Measurements from ENCODE around the gene ADGRB3.

DNA sequence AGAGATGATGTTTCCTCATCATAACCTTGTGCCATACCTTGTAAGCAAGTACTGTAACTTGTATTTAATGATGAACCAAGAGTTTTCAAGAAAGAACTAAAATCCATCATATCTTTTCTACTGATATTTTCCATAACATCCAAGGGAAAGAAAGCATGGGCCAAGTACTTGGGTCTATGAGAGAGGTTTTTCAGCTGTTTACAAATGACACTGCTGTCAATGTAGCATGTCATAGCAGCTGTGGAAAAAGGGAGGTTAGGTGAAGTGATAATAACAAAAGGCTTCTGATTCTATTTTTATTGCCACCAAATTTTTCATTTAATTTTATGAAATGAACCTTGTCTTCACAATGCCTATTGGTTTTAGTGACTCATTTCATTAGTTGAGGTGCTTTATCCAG is 679.4 kb downstream of the ADGRB3 start:
- TF ChIP-seq, protein P1, sequence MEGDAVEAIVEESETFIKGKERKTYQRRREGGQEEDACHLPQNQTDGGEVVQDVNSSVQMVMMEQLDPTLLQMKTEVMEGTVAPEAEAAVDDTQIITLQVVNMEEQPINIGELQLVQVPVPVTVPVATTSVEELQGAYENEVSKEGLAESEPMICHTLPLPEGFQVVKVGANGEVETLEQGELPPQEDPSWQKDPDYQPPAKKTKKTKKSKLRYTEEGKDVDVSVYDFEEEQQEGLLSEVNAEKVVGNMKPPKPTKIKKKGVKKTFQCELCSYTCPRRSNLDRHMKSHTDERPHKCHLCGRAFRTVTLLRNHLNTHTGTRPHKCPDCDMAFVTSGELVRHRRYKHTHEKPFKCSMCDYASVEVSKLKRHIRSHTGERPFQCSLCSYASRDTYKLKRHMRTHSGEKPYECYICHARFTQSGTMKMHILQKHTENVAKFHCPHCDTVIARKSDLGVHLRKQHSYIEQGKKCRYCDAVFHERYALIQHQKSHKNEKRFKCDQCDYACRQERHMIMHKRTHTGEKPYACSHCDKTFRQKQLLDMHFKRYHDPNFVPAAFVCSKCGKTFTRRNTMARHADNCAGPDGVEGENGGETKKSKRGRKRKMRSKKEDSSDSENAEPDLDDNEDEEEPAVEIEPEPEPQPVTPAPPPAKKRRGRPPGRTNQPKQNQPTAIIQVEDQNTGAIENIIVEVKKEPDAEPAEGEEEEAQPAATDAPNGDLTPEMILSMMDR (IDR thresholded peaks at IDR 0.05) = no peak
- no peak for TF ChIP-seq EZH2 (IDR thresholded peaks at IDR 0.05)

Data from neural progenitor cell (in vitro differentiated cells).